Loucy (cell line): ENCODE measurements around the gene CAMTA2.

Experiments
- H2AFZ ChIP-seq: fragments of 200-600 bp; sonication (generic); 2 replicates; pipeline ENCODE4 v1.6.0; 2016; ENCODE audit warnings: antibody characterized with exemption, mild to moderate bottlenecking, low read length, moderate library complexity
- H3F3A ChIP-seq: fragments of 200-600 bp; 2 replicates; pipeline ENCODE4 v1.6.0; 2016; ENCODE audit warnings: antibody characterized with exemption, low read depth, mild to moderate bottlenecking
- H3K27me3 ChIP-seq: fragments of 200-600 bp; sonication (generic); 2 replicates; pipeline ENCODE4 v1.6.1; 2014; ENCODE audit warnings: low read length, mild to moderate bottlenecking; ENCODE audit not compliant: insufficient read depth, poor library complexity, severe bottlenecking
- H3K36me3 ChIP-seq: fragments of 200-600 bp; sonication (generic); 2 replicates; pipeline ENCODE4 v1.6.1; 2016; ENCODE audit warnings: low read length; ENCODE audit not compliant: insufficient read depth
- H3K4me1 ChIP-seq: fragments of 200-600 bp; sonication (generic); 2 replicates; pipeline ENCODE4 v1.5.1; 2014; ENCODE audit warnings: low read length, mild to moderate bottlenecking; ENCODE audit not compliant: insufficient read depth, poor library complexity, severe bottlenecking
- H3K4me2 ChIP-seq: fragments of 200-600 bp; sonication (generic); 2 replicates; pipeline ENCODE4 v1.6.0; 2014; ENCODE audit warnings: antibody characterized with exemption, low read length, low read depth, mild to moderate bottlenecking; ENCODE audit not compliant: poor library complexity, severe bottlenecking
- H3K4me3 ChIP-seq: fragments of 200-600 bp; sonication (generic); 2 replicates; pipeline ENCODE4 v1.5.1; 2014; ENCODE audit warnings: low read length, mild to moderate bottlenecking, mixed read lengths; ENCODE audit not compliant: poor library complexity, severe bottlenecking
- H3K79me2 ChIP-seq: fragments of 200-600 bp; sonication (generic); 2 replicates; pipeline ENCODE4 v1.6.1; 2014; ENCODE audit warnings: low read length; ENCODE audit not compliant: insufficient read depth
- H3K9ac ChIP-seq: fragments of 200-600 bp; sonication (generic); 2 replicates; pipeline ENCODE4 v1.6.0; 2014; ENCODE audit warnings: mild to moderate bottlenecking, low read depth, low read length, moderate library complexity; ENCODE audit not compliant: poor library complexity, severe bottlenecking
- H3K9me2 ChIP-seq: fragments of 200-600 bp; sonication (generic); replicated peaks from 2 replicates; pipeline ENCODE4 v1.6.1; 2016; ENCODE audit warnings: low read depth, low read length, mixed read lengths
- H3K9me3 ChIP-seq: fragments of 200-600 bp; sonication (generic); 2 replicates; pipeline ENCODE4 v1.6.1; 2014; ENCODE audit warnings: mild to moderate bottlenecking, antibody characterized with exemption, low read length, low read depth; ENCODE audit not compliant: insufficient read depth
- H4K20me1 ChIP-seq: fragments of 200-600 bp; sonication (generic); 2 replicates; pipeline ENCODE4 v1.6.0; 2014; ENCODE audit warnings: antibody characterized with exemption, low read length, mild to moderate bottlenecking; ENCODE audit not compliant: insufficient read depth, poor library complexity, severe bottlenecking
- CTCF ChIP-seq: fragments of 200-600 bp; sonication (generic); conservative IDR thresholded peaks from 2 replicates; pipeline ENCODE4 v1.5.1; 2014; ENCODE audit warnings: mild to moderate bottlenecking, antibody characterized with exemption, low read length
- EZH2phosphoT487 ChIP-seq: fragments of 200-600 bp; IDR thresholded peaks from 2 replicates; pipeline ENCODE4 v1.6.1; 2018; ENCODE audit warnings: antibody characterized with exemption, mild to moderate bottlenecking, moderate library complexity, borderline replicate concordance

Gene CAMTA2

GRCh38 chr17:4953451-4953961, 34.0 kb downstream of the CAMTA2 start:
- Histone ChIP-seq H3K9ac (no peak overlapping the region), H3K4me3 (no peak overlapping the region), H3K79me2 (peaks cover 18% of the 10 kb centered on the region), H3F3A (peaks cover 12% of the 10 kb centered on the region), H3K27me3 (no peaks in the 10 kb centered on the region), H4K20me1 (no peaks in the 10 kb centered on the region), H2AFZ (no peak overlapping the region), H3K4me2 (no peak overlapping the region), H3K9me3 (no peaks in the 10 kb centered on the region), H3K36me3 (no peaks in the 10 kb centered on the region), H3K4me1 (peaks cover 26% of the 10 kb centered on the region), H3K9me2 (no peaks in the 10 kb centered on the region)
- TF ChIP-seq CTCF (no peak), EZH2phosphoT487 (no peak)

GRCh38 chr17:4951486-4951885, 36.0 kb downstream of the CAMTA2 start:
- Histone ChIP-seq H3K9ac (peak overlapping the region; percentile 99), H3F3A (peaks cover 19% of the 10 kb centered on the region), H3K4me1 (peaks cover 23% of the 10 kb centered on the region), H3K36me3 (peaks cover 10% of the 10 kb centered on the region), H4K20me1 (peaks cover 17% of the 10 kb centered on the region), H3K9me3 (no peaks in the 10 kb centered on the region), H3K9me2 (no peaks in the 10 kb centered on the region), H3K4me3 (peak overlapping the region; percentile 90), H3K79me2 (peaks cover 37% of the 10 kb centered on the region), H3K27me3 (peaks cover 14% of the 10 kb centered on the region), H2AFZ (no peak overlapping the region), H3K4me2 (peak overlapping the region; percentile 91)
- TF ChIP-seq CTCF = no peak
- no peak for TF ChIP-seq EZH2phosphoT487

- no peak within 1 kb of the TSS for H2AFZ ChIP-seq
- H3K4me3 ChIP-seq = peak within 1 kb of the TSS; percentile 90
- peaks cover 20% of the 10 kb centered on the region for H3K4me1 ChIP-seq
- peak within 1 kb of the TSS; percentile 91 for H3K4me2 ChIP-seq
- H3K36me3 ChIP-seq = peaks cover 16% of the 10 kb centered on the region
- H3K9me3 ChIP-seq = no peaks in the 10 kb centered on the region
- H3K9me2 ChIP-seq = no peaks in the 10 kb centered on the region
- peaks cover 24% of the 10 kb centered on the region for H3F3A ChIP-seq
- TF ChIP-seq CTCF = no peak
- TF ChIP-seq EZH2phosphoT487 = no peak
- H4K20me1 ChIP-seq = peaks cover 24% of the 10 kb centered on the region
- H3K27me3 ChIP-seq = peaks cover 14% of the 10 kb centered on the region
- H3K79me2 ChIP-seq = peaks cover 44% of the 10 kb centered on the region
- H3K9ac ChIP-seq = peak within 1 kb of the TSS; percentile 99
Measured at GRCh38 chr17:4950746-4951204, 36.7 kb downstream of the CAMTA2 start, which contains the start of gene ENO3. TSS of gene ENO3 (plus strand) at chr17:4951119. CDS start at chr17:4951830, 711 bp downstream.
